Measurements from ENCODE around the gene MAPRE2.
"Not testable (repeated sequence)": the region's sequence is repeated elsewhere in the genome, so short reads cannot be mapped to it uniquely, and the experiment has no call there.

Gene MAPRE2

DNA sequence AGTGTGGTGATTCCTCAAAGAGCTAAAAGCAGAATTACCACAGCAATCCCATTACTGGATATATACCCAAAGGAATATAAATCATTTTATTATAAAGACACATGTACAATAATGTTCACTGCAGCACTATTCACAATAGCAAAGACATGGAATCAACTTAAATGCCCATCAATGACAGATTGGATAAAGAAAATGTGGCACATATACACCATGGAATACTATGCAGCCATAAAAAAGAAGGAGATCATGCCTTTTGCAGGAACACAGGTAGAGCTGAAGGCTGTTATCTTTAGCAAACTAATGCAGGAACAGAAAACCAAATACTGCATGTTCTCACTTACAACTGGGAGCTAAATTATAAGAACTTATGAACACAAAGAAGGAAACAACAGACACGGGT lies 129.1 kb downstream of the MAPRE2 start:
- not testable (repeated sequence) for H3K4me1 ChIP-seq (ENCODE audit: control insufficient read depth, insufficient read depth, low read length, poor library complexity, severe bottlenecking); H3K27me3 ChIP-seq (replicated peaks; ENCODE audit: control insufficient read depth, insufficient read depth, low read length, poor library complexity, severe bottlenecking); H3K9me3 ChIP-seq (ENCODE audit: control insufficient read depth, low read length); H3K27ac ChIP-seq (ENCODE audit: insufficient read depth, low read length, poor library complexity, severe bottlenecking); H3K36me3 ChIP-seq (ENCODE audit: control insufficient read depth, insufficient read depth, low read length); H3K4me3 ChIP-seq (ENCODE audit: insufficient read depth, low read depth, low read length, poor library complexity, severe bottlenecking); DNase-seq

DNA sequence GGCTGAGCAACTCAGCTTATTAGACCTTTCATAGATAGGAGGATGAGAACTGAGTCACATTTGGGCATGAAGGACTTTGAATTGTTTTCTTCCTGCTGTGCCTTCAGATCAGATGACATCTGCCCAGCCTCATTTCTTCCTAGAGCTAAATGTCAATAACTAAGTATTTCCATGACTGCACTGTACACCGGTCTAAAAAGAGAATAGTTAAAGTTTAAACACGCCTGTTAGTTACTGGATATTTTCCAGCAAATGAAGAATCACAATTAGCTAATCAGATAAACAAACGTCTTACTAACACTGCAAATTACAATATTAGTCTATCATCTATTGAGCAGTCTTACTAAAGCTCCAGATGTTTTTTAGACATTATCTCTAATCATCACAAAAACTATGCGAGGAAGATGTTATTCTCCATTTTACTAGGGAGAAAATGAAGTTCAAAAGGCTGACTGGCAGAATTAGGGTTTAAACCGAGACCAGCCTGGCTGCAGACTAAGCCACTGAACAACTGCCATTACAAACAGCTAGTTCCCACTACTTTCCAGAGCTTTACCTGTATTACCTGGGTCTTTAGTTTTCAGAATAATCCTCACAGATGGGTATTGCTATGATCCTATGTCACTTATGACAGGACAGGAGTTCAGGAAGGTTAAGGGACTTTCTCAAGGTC lies 130.2 kb downstream of the MAPRE2 start:
- Histone ChIP-seq H3K27me3 (replicated peaks; ENCODE audit: control insufficient read depth, insufficient read depth, low read length, poor library complexity, severe bottlenecking) (no peaks in the 10 kb centered on the region), H3K4me1 (ENCODE audit: control insufficient read depth, insufficient read depth, low read length, poor library complexity, severe bottlenecking) (no peaks in the 10 kb centered on the region), H3K4me3 (ENCODE audit: insufficient read depth, low read depth, low read length, poor library complexity, severe bottlenecking) (no peak overlapping the region), H3K27ac (ENCODE audit: insufficient read depth, low read length, poor library complexity, severe bottlenecking) (no peak overlapping the region), H3K9me3 (ENCODE audit: control insufficient read depth, low read length) (no peaks in the 10 kb centered on the region), H3K36me3 (ENCODE audit: control insufficient read depth, insufficient read depth, low read length) (no peaks in the 10 kb centered on the region)
- DNase-seq, result no peak

DNA sequence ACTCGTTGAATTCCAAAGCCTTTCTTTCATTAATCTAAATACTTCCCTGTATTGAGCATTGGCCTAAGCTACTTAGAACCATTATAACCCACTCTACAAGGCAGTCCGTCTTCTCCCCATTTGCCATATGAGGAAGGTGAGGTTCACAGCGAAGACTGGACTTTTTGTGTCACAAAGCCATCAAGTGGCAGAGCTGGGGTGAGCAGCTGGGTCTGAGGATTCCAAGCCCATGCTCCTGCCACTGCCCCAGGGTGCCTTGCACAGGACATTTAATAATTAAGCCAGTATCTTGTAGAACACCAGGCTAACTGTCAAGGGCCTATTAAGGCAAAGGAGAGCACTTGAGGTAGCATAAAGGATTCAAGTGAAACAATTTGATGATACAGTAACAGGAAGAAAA lies 130.8 kb downstream of the MAPRE2 start:
- no peaks in the 10 kb centered on the region for H3K36me3 ChIP-seq (ENCODE audit: control insufficient read depth, insufficient read depth, low read length)
- no peak overlapping the region for H3K27ac ChIP-seq (ENCODE audit: insufficient read depth, low read length, poor library complexity, severe bottlenecking)
- DNase-seq, result no peak
- H3K4me1 ChIP-seq (ENCODE audit: control insufficient read depth, insufficient read depth, low read length, poor library complexity, severe bottlenecking), result no peaks in the 10 kb centered on the region
- H3K4me3 ChIP-seq (ENCODE audit: insufficient read depth, low read depth, low read length, poor library complexity, severe bottlenecking), result no peak overlapping the region
- no peaks in the 10 kb centered on the region for H3K27me3 ChIP-seq (replicated peaks; ENCODE audit: control insufficient read depth, insufficient read depth, low read length, poor library complexity, severe bottlenecking)
- H3K9me3 ChIP-seq (ENCODE audit: control insufficient read depth, low read length), result no peaks in the 10 kb centered on the region

DNA sequence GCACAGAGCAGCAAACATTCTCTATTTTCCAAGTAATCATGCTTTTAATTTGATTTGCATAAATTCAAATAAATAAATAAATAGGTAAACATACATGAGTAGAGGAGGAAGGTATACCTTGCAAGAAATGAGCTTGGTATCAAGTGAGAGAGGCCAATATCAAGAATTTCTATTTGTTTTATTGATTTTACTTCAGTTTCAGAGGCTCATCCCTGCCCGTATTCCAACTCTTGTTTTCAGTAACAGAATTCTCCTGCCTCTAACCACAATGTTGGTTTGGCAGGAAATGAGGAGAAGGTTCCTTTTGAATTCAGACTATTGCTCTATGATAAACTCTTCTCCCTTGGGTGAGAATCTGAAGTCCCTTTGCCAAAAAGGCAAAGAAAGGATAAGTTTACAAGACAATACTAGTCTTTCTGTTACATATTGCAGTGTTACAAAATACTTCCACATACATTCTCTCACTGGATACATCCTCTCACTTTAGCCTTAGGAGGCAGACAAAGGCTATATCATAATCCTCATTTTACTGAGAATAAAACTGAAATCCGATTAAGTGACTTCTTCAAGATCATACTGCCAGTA lies 131.3 kb downstream of the MAPRE2 start:
- Histone ChIP-seq H3K36me3 (ENCODE audit: control insufficient read depth, insufficient read depth, low read length) (no peaks in the 10 kb centered on the region), H3K4me3 (ENCODE audit: insufficient read depth, low read depth, low read length, poor library complexity, severe bottlenecking) (no peak overlapping the region), H3K27me3 (replicated peaks; ENCODE audit: control insufficient read depth, insufficient read depth, low read length, poor library complexity, severe bottlenecking) (no peaks in the 10 kb centered on the region), H3K4me1 (ENCODE audit: control insufficient read depth, insufficient read depth, low read length, poor library complexity, severe bottlenecking) (no peaks in the 10 kb centered on the region), H3K27ac (ENCODE audit: insufficient read depth, low read length, poor library complexity, severe bottlenecking) (no peak overlapping the region), H3K9me3 (ENCODE audit: control insufficient read depth, low read length) (no peaks in the 10 kb centered on the region)
- DNase-seq, result no peak

DNA sequence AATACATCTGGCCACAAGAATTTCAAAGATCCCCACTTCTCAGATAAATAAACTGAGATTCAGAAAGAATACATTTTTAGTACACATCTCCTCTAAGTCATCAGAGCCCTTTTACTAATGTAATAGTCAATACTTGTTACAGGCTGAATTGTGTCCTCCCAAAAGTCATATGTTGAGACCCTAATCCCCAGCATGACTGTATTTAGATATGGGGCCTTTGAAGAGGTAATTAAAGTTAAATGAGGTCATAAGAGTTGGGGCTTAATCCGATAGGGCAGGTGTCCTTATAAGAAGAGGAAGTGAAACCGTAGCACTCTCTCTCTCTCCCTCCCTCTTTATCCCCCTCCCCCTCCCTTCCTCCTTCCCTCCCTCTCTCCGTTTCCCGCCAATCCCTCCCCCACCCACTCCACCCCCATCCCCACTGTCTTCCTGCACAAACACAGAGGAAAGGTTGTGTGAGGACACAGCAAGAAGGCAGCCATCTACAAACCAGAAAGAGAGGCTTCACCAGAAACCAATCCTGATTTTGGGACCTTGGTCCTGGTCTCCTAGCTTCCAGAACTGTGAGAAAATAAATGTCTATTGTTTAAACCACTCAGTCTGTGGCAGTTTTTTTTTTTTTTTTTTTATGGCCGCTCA lies 133.0 kb downstream of the MAPRE2 start:
- Histone ChIP-seq H3K36me3 (ENCODE audit: control insufficient read depth, insufficient read depth, low read length) (no peaks in the 10 kb centered on the region), H3K4me1 (ENCODE audit: control insufficient read depth, insufficient read depth, low read length, poor library complexity, severe bottlenecking) (no peaks in the 10 kb centered on the region), H3K4me3 (ENCODE audit: insufficient read depth, low read depth, low read length, poor library complexity, severe bottlenecking) (no peak overlapping the region), H3K27me3 (replicated peaks; ENCODE audit: control insufficient read depth, insufficient read depth, low read length, poor library complexity, severe bottlenecking) (no peaks in the 10 kb centered on the region), H3K27ac (ENCODE audit: insufficient read depth, low read length, poor library complexity, severe bottlenecking) (no peak overlapping the region), H3K9me3 (ENCODE audit: control insufficient read depth, low read length) (no peaks in the 10 kb centered on the region)
- DNase-seq, result no peak

DNA sequence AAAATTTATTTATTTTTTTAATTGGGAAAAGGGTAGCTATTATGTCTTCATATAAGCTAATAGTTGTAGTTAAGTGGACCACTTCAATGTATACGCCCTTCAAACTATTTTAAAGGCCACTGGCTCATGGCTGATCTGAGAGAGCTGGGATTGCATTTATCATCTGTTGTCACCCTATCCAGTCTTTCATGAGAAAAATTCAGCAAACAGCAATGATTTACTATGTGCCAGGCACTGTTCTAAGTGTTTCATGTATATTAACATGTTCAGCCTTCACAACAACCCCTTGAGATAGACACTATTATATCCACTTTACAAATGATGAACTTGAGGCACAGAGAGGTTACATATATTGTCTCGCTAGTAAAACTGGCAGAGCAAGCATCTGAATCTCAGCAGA lies 133.5 kb downstream of the MAPRE2 start:
- no peaks in the 10 kb centered on the region for H3K9me3 ChIP-seq (ENCODE audit: control insufficient read depth, low read length)
- H3K27ac ChIP-seq (ENCODE audit: insufficient read depth, low read length, poor library complexity, severe bottlenecking), result no peak overlapping the region
- no peak overlapping the region for H3K4me3 ChIP-seq (ENCODE audit: insufficient read depth, low read depth, low read length, poor library complexity, severe bottlenecking)
- H3K4me1 ChIP-seq (ENCODE audit: control insufficient read depth, insufficient read depth, low read length, poor library complexity, severe bottlenecking), result no peaks in the 10 kb centered on the region
- H3K36me3 ChIP-seq (ENCODE audit: control insufficient read depth, insufficient read depth, low read length), result no peaks in the 10 kb centered on the region
- no peak for DNase-seq
- H3K27me3 ChIP-seq (replicated peaks; ENCODE audit: control insufficient read depth, insufficient read depth, low read length, poor library complexity, severe bottlenecking), result no peaks in the 10 kb centered on the region

DNA sequence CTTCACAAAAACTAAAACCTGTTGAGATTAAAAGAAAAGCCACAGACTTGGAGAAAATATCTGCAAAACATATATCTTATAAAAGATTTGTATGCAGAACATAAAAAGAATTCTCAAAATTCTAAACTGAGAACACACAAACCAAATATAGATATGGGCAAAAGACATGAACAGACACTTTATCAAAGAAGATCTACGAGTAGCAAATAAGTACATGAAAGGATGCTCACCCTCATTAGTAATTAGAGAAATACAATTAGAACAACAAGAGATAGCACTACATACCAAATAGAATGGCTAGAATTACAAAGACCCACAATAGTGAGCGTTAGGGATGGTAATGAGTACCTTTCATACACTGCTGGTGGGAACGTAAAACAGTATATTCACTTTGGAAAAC lies 135.7 kb downstream of the MAPRE2 start:
- no peaks in the 10 kb centered on the region for H3K36me3 ChIP-seq (ENCODE audit: control insufficient read depth, insufficient read depth, low read length)
- H3K27ac ChIP-seq (ENCODE audit: insufficient read depth, low read length, poor library complexity, severe bottlenecking), result no peak overlapping the region
- H3K4me1 ChIP-seq (ENCODE audit: control insufficient read depth, insufficient read depth, low read length, poor library complexity, severe bottlenecking), result no peaks in the 10 kb centered on the region
- DNase-seq, result no peak
- no peaks in the 10 kb centered on the region for H3K27me3 ChIP-seq (replicated peaks; ENCODE audit: control insufficient read depth, insufficient read depth, low read length, poor library complexity, severe bottlenecking)
- H3K4me3 ChIP-seq (ENCODE audit: insufficient read depth, low read depth, low read length, poor library complexity, severe bottlenecking), result no peak overlapping the region
- H3K9me3 ChIP-seq (ENCODE audit: control insufficient read depth, low read length), result no peaks in the 10 kb centered on the region

DNA sequence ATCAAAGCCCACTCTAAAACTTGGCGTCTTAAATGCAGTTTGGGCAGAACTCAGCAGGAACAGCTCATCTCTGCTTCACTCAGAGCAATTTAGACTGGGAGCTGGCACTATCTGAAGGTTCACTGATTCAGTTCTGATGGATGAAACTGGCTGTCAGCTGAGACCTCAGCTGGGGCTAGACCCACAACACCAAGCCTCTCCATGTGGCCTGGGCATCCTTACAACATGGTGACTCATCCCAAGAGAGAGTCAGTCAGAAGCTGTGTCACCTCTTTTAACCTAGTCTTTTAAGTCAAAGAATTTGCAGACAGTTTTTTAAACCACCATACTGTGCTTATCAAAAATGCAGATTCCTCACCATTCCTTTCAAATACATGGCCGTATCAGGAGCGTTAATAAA lies 137.0 kb downstream of the MAPRE2 start:
- Histone ChIP-seq H3K4me1 (ENCODE audit: control insufficient read depth, insufficient read depth, low read length, poor library complexity, severe bottlenecking) (no peaks in the 10 kb centered on the region), H3K27ac (ENCODE audit: insufficient read depth, low read length, poor library complexity, severe bottlenecking) (no peak overlapping the region)
- no peak for DNase-seq

DNA sequence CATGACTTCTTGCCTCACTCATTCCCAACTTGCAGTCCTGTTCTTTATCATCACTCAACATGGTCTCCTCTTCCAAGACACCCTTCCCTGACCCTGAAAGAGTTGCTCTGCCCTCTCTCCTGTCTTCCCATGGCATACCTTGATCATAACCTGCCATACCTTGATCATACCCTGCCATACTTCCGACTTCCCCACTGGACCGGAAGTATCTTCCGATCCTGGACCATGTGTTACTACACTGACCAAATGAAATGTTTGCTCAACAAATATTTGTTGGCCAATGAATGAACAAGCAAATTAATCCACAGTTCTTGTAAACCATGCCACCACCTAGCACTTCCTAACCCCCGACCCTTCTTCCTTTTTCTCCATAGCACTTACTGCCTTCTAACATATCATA lies 138.7 kb downstream of the MAPRE2 start:
- no peak overlapping the region for H3K27ac ChIP-seq (ENCODE audit: insufficient read depth, low read length, poor library complexity, severe bottlenecking)
- no peaks in the 10 kb centered on the region for H3K36me3 ChIP-seq (ENCODE audit: control insufficient read depth, insufficient read depth, low read length)
- H3K4me3 ChIP-seq (ENCODE audit: insufficient read depth, low read depth, low read length, poor library complexity, severe bottlenecking), result no peak overlapping the region
- no peaks in the 10 kb centered on the region for H3K27me3 ChIP-seq (replicated peaks; ENCODE audit: control insufficient read depth, insufficient read depth, low read length, poor library complexity, severe bottlenecking)
- no peaks in the 10 kb centered on the region for H3K4me1 ChIP-seq (ENCODE audit: control insufficient read depth, insufficient read depth, low read length, poor library complexity, severe bottlenecking)
- no peaks in the 10 kb centered on the region for H3K9me3 ChIP-seq (ENCODE audit: control insufficient read depth, low read length)
- no peak for DNase-seq

More for the DNA sequence above, 137.0 kb downstream of the MAPRE2 start:
- H3K36me3 ChIP-seq (ENCODE audit: control insufficient read depth, insufficient read depth, low read length), result no peaks in the 10 kb centered on the region
- no peak overlapping the region for H3K4me3 ChIP-seq (ENCODE audit: insufficient read depth, low read depth, low read length, poor library complexity, severe bottlenecking)
- H3K27me3 ChIP-seq (replicated peaks; ENCODE audit: control insufficient read depth, insufficient read depth, low read length, poor library complexity, severe bottlenecking), result no peaks in the 10 kb centered on the region
- no peaks in the 10 kb centered on the region for H3K9me3 ChIP-seq (ENCODE audit: control insufficient read depth, low read length)

DNA sequence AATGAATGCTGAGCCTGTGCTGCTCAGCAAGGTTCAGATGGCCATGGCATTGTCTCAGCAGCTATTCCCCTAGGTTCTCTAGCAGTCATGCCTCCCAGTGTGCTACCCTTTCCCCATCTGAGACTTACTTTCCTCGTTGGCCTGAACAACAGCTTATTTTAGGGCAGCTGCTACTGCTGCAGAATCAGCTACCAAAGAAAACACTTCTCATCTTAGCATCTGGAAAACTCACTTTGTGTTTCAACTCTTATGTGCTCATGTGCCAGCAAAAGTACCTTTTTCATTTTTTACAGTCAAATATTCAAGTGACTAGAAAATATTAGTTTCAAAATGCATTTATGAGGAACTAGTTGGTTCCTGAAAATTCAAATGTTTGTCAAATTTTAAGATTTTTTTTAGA lies 139.2 kb downstream of the MAPRE2 start:
- Histone ChIP-seq H3K27ac (ENCODE audit: insufficient read depth, low read length, poor library complexity, severe bottlenecking) (no peak overlapping the region), H3K36me3 (ENCODE audit: control insufficient read depth, insufficient read depth, low read length) (no peaks in the 10 kb centered on the region), H3K4me3 (ENCODE audit: insufficient read depth, low read depth, low read length, poor library complexity, severe bottlenecking) (no peak overlapping the region), H3K27me3 (replicated peaks; ENCODE audit: control insufficient read depth, insufficient read depth, low read length, poor library complexity, severe bottlenecking) (no peaks in the 10 kb centered on the region), H3K4me1 (ENCODE audit: control insufficient read depth, insufficient read depth, low read length, poor library complexity, severe bottlenecking) (no peaks in the 10 kb centered on the region), H3K9me3 (ENCODE audit: control insufficient read depth, low read length) (no peaks in the 10 kb centered on the region)
- no peak for DNase-seq

Data from effector memory CD4-positive, alpha-beta T cell (primary cell).